Heart left ventricle (tissue), 16 donors: ENCODE measurements around the gene XG. TPM values are rescaled to one million over a fixed set of nuclear protein-coding genes. Genes with fewer than 3 reads are reported as not detected.

Source experiments
- ATAC-seq, 4 donors: fragments of 200-7000 bp; cut with Tn5 transposase; one replicate each; pipeline ENCODE4 v1.9.1; 2020 to 2022; ENCODE audit warnings: moderate library complexity in 4 of 4, mild to moderate bottlenecking in 3 of 4, moderate number of reproducible peaks in 1 of 4
- DNase-seq, 5 donors: peaks; one replicate each; pipeline ENCODE4 v3.0.0-alpha.2; 2020
- H3K27ac ChIP-seq, 12 donors: fragments of 200-600 bp; sonication (generic) in 4 of 12; one replicate each; pipeline versions ENCODE4 v1.5.0 to v1.8.0; 2016 to 2022; ENCODE audit warnings: mild to moderate bottlenecking in 2 of 12
- H3K27me3 ChIP-seq, 9 donors: fragments of 200-600 bp; sonication (generic) in 2 of 9; one replicate each; pipeline versions ENCODE4 v1.5.1 to v1.8.0; 2016 to 2022; ENCODE audit warnings: mild to moderate bottlenecking in 3 of 9
- H3K36me3 ChIP-seq, 9 donors: fragments of 200-600 bp; sonication (generic) in 2 of 9; one replicate each; pipeline versions ENCODE4 v1.5.0 to v1.8.0; 2018 to 2022; ENCODE audit warnings: mild to moderate bottlenecking in 2 of 9
- H3K4me1 ChIP-seq, 12 donors: fragments of 200-600 bp; sonication (generic) in 4 of 12; one replicate each; pipeline versions ENCODE4 v1.5.0 to v1.8.0; 2016 to 2022; ENCODE audit warnings: mild to moderate bottlenecking in 3 of 12
- H3K4me3 ChIP-seq, 12 donors: fragments of 200-600 bp; sonication (generic) in 4 of 12; one replicate each; pipeline versions ENCODE4 v1.5.0 to v1.8.0; 2017 to 2022; ENCODE audit warnings: mild to moderate bottlenecking in 9 of 12, moderate library complexity in 4 of 12
- H3K9me3 ChIP-seq, 12 donors: fragments of 200-600 bp; sonication (generic) in 4 of 12; one replicate each; pipeline versions ENCODE4 v1.5.0 to v1.8.0; 2016 to 2022; ENCODE audit warnings: mild to moderate bottlenecking in 1 of 12
- CTCF ChIP-seq, 12 donors: fragments of 200-600 bp; sonication (generic) in 4 of 12; IDR thresholded peaks; one replicate each; pipeline versions ENCODE4 v1.5.0 to v1.8.0; 2018 to 2022; ENCODE audit warnings: antibody characterized with exemption in 12 of 12, mild to moderate bottlenecking in 5 of 12
- POLR2A ChIP-seq, 2 donors: fragments of 450-650 bp; IDR thresholded peaks; one replicate each; pipeline ENCODE4 v1.6.1; 2017; ENCODE audit warnings: antibody characterized with exemption in 2 of 2, mild to moderate bottlenecking in 2 of 2, moderate library complexity in 2 of 2
- WGBS, 4 donors: extraction: QIAGEN DNeasy Blood & Tissue Kit in 2 of 4; methylation state at CpG; one replicate each; pipeline versions ENCODE4 v1.1.5 to v1.1.7; 2013 to 2018; 5-methylcytosine and 5-hydroxymethylcytosine counted together
- intact Hi-C, 10 donors: fragments of 100-400 bp; cut with DNase I; formaldehyde crosslinking; loops; one replicate each; pipeline versions ENCODE4 v1.11.1 to v1.14.2; 2022
- polyA plus RNA-seq, 2 donors: library from polyadenylated mRNA; stranded (reverse); fragments of 200-250 nt; gene quantifications; one replicate each; pipeline ENCODE4 v1.2.3, GENCODE V29; 2013
- total RNA-seq, 9 donors: library from RNA; depleted of rRNA in 2 of 9; stranded (reverse); fragments of >200 nt in 2 of 9; fragmentation: NEBNext Ultra II Directional in 3 of 9; extraction: Animal tissue kit (Norgen Biotek cat#: 25700) in 3 of 9; gene quantifications; one replicate each; pipeline versions ENCODE4 v1.1.0 to v1.2.4, GENCODE V29; 2016 to 2023
- donor health status: ischemic (EF 13 %, LVEDD 7.1; RV severe dilation, severe dysfunction).
- donor health status: healthy with polysubstance abuse.
- donor health status: DM: no; HTN: yes; CAD: no.
- donor health status: DM: no; HTN: no; CAD: no.
- donor health status: ischemic (EF 25% LVEDD 6.9; RV normal size, moderate dysfunction).
- donor health status: ischemic (EF 25% LVEDD 5.7; RV mildly dilated, moderate dysfunction).
- donor health status: healthy.
- donor health status: DM: yes; HTN: yes; CAD: no.
- donor health status: ischemic (EF 35%, LVEDD 5.7; RV mildly dilated, moderate dysfunction).
- donor health status: nonischemic (EF 11% LVEDD 7.7; RV severe dilation, severe dysfunction).
- donor health status: DM: yes; HTN: yes; CAD: no.
- donor health status: PGD.
- donor health status: ischemic (EF 29% LVEDD 5.4; RV normal size, mild dysfunction).
- donor health status: nonischemic (EF 23%, LVEDD 6.1; RV moderate dilation, normal function).

The XG gene
- total and polyA plus RNA-seq, 11 donors: 0.06 to 0.85 (median 0.54) TPM; not detected in 3

GRCh38 chrX:2732649-2733048 lies 19.2 kb upstream of the XG start:
- TF ChIP-seq CTCF (IDR thresholded peaks at IDR 0.05) (no peak), POLR2A (IDR thresholded peaks at IDR 0.05) (no peak)
- no peaks in the 10 kb centered on the region for H3K27me3 ChIP-seq
- no peak overlapping the region for H3K4me3 ChIP-seq
- no peaks in the 10 kb centered on the region for H3K9me3 ChIP-seq
- H3K36me3 ChIP-seq: peaks cover 0 to 95% (median 73%) of the 10 kb centered on the region in 9 donors
- intact Hi-C loops: no loop called here
- ATAC-seq (no peak), DNase-seq (no peak)
- no peak overlapping the region for H3K27ac ChIP-seq
- no peaks in the 10 kb centered on the region for H3K4me1 ChIP-seq

- H3K27ac ChIP-seq: no peak overlapping the region
- no peak for ATAC-seq
- no peaks in the 10 kb centered on the region for H3K9me3 ChIP-seq
- intact Hi-C loops: no loop called here
- 90 to 94% (median 92%) methylated on average over 9 of the region's 9 CpGs for WGBS, 4 donors
- no peak overlapping the region for H3K4me3 ChIP-seq
- no peaks in the 10 kb centered on the region for H3K4me1 ChIP-seq
- peaks cover 0 to 95% (median 73%) of the 10 kb centered on the region in 9 donors for H3K36me3 ChIP-seq
- TF ChIP-seq CTCF (IDR thresholded peaks at IDR 0.05): no peak
- no peak for TF ChIP-seq POLR2A (IDR thresholded peaks at IDR 0.05)
- H3K27me3 ChIP-seq: no peaks in the 10 kb centered on the region
- no peak for DNase-seq
Measured at GRCh38 chrX:2733286-2733685, 18.6 kb upstream of the XG start.

GRCh38 chrX:2735270-2735669 lies 16.6 kb upstream of the XG start:
- Histone ChIP-seq H3K27me3 (no peaks in the 10 kb centered on the region), H3K27ac (no peak overlapping the region), H3K4me1 (no peaks in the 10 kb centered on the region), H3K36me3 (peaks cover 0 to 94% (median 70%) of the 10 kb centered on the region in 9 donors), H3K9me3 (no peaks in the 10 kb centered on the region), H3K4me3 (no peak overlapping the region)
- TF ChIP-seq CTCF (IDR thresholded peaks at IDR 0.05) (no peak), POLR2A (IDR thresholded peaks at IDR 0.05) (no peak)
- intact Hi-C loops: no loop called here
- WGBS, 4 donors: 94 to 99% (median 96%) methylated on average over 4 of the region's 4 CpGs
- DNase-seq (no peak), ATAC-seq (no peak)

GRCh38 chrX:2740672-2741071 lies 11.2 kb upstream of the XG start:
- H3K4me3 ChIP-seq: no peak overlapping the region

More at GRCh38 chrX:2740672-2741071, 11.2 kb upstream of the XG start:
- Histone ChIP-seq H3K27ac (no peak overlapping the region), H3K9me3 (no peaks in the 10 kb centered on the region), H3K36me3 (peaks cover 2 to 79% (median 57%) of the 10 kb centered on the region in 9 donors), H3K27me3 (no peaks in the 10 kb centered on the region), H3K4me1 (no peaks in the 10 kb centered on the region)
- WGBS, 4 donors: 90 to 98% (median 93%) methylated on average over 11 of the region's 11 CpGs
- intact Hi-C loops: loop anchor here in 1 of 10 donors (10.0 kb wide), 2 partner anchors 46 to 76 kb away; partner anchors contain the start of gene CD99
- ATAC-seq: no peak
- TF ChIP-seq CTCF (IDR thresholded peaks at IDR 0.05) (no peak), POLR2A (IDR thresholded peaks at IDR 0.05) (no peak)
- DNase-seq: no peak
